HepG2 (cell line): ENCODE data around the gene GJB1. TPM values are rescaled to one million over a fixed set of nuclear protein-coding genes. Genes with fewer than 3 reads are reported as not detected.

ENCODE experiments used
- ATAC-seq: fragments of 200-7000 bp; cut with Tn5 transposase; 3 replicates; pipeline ENCODE4 v1.9.1; 2020; ENCODE audit warnings: mild to moderate bottlenecking, moderate library complexity
- BruUV-seq: library from RNA; stranded (reverse); fragments of 400-500 nt; replicated peaks from 2 replicates; lab custom pipeline; 2021; lab: Mats Ljungman, UMichigan
- CTCF ChIA-PET: fragments of 300-600 bp; formaldehyde crosslinking; extraction: SDS; loops from one replicate; lab custom pipeline; 2021; ENCODE audit warnings: low total read pairs, inconsistent platforms, low intra/inter-chr PET ratio; lab: Yijun Ruan, JAX
- POLR2A ChIA-PET: fragments of 350-600 bp; sonication (Branson Sonifier 250); formaldehyde crosslinking; loops from one replicate; lab custom pipeline; 2020; ENCODE audit warnings: antibody characterized with exemption, inconsistent platforms; lab: Yijun Ruan, JAX
- DNase-seq: peaks from one replicate; pipeline ENCODE4 v3.0.0-alpha.2; 2015; ENCODE audit warnings: low spot score
- FAIRE-seq: peaks from 3 replicates; lab custom pipeline; 2011; peaks lifted over from hg19 to GRCh38; lab: Jason Lieb, UNC
- H2AFZ ChIP-seq: one replicate; pipeline ENCODE4 v1.6.1; 2011; ENCODE audit warnings: low read length, inconsistent platforms
- H3K27ac ChIP-seq: fragments of 300-600 bp; 3 replicates; pipeline ENCODE4 v1.8.0; 2011; ENCODE audit warnings: mixed run types, mild to moderate bottlenecking, mixed read lengths, low read length, inconsistent platforms; ENCODE audit not compliant: insufficient read depth; ENCODE audit errors: extremely low read length
- H3K27me3 ChIP-seq, 2 experiments: fragments of 200-600 bp in 1 of 2; 2 replicates in 1 of 2; 3 replicates in 1 of 2; pipeline versions ENCODE4 v1.6.0 to v1.8.0; 2011; ENCODE audit warnings: low read length in 2 of 2, mild to moderate bottlenecking in 2 of 2, moderate library complexity in 2 of 2, inconsistent platforms in 1 of 2; ENCODE audit not compliant: insufficient read depth in 2 of 2, control insufficient read depth in 1 of 2
- H3K36me3 ChIP-seq, 2 experiments: fragments of 200-600 bp in 1 of 2; replicated peaks in 1 of 2; 2 replicates in 1 of 2; 3 replicates in 1 of 2; pipeline versions ENCODE4 v1.5.1 to v1.8.0; 2011; ENCODE audit warnings: low read length in 2 of 2, inconsistent platforms in 1 of 2; ENCODE audit not compliant: insufficient read depth in 2 of 2, control insufficient read depth in 1 of 2
- H3K4me1 ChIP-seq: 2 replicates; pipeline ENCODE4 v1.5.1; 2012; ENCODE audit warnings: low read length, inconsistent platforms; ENCODE audit not compliant: insufficient read depth
- H3K4me2 ChIP-seq: 2 replicates; pipeline ENCODE4 v1.6.0; 2011; ENCODE audit warnings: low read depth, low read length, inconsistent platforms
- H3K4me3 ChIP-seq, 3 experiments: fragments of 200-600 bp in 1 of 3; sonication (generic), shearing (Covaris generic) in 1 of 3; replicated peaks in 1 of 3; 2 replicates each; pipeline ENCODE4 v1.5.1; 2011 to 2016; ENCODE audit warnings: low read length in 3 of 3, inconsistent platforms in 2 of 3, low read depth in 2 of 3, mild to moderate bottlenecking in 2 of 3, control low read depth in 1 of 3, mixed read lengths in 1 of 3; ENCODE audit not compliant: insufficient read depth in 1 of 3
- H3K79me2 ChIP-seq: one replicate; pipeline ENCODE4 v1.6.1; 2011; ENCODE audit warnings: low read length, inconsistent platforms; ENCODE audit not compliant: insufficient read depth
- H3K9ac ChIP-seq: 2 replicates; pipeline ENCODE4 v1.6.0; 2011; ENCODE audit warnings: mild to moderate bottlenecking, low read depth, low read length, inconsistent platforms; ENCODE audit not compliant: insufficient read depth
- H3K9me3 ChIP-seq: 2 replicates; pipeline ENCODE4 v1.5.1; 2012; ENCODE audit warnings: mild to moderate bottlenecking, low read length
- H4K20me1 ChIP-seq: 2 replicates; pipeline ENCODE4 v1.6.0; 2011; ENCODE audit warnings: inconsistent platforms, mild to moderate bottlenecking, low read length, moderate library complexity; ENCODE audit not compliant: insufficient read depth
- FOXK2 ChIP-seq: fragments of 450-650 bp; IDR thresholded peaks from 2 replicates; pipeline ENCODE4 v1.6.1; 2016
- GFI1 ChIP-seq: sonication (generic); formaldehyde crosslinking; IDR thresholded peaks from 2 replicates; pipeline ENCODE4 v1.5.0; 2020; ENCODE audit warnings: missing genetic modification reagents, mild to moderate bottlenecking, borderline replicate concordance
- RBM22 ChIP-seq: fragments of 200-400 bp; formaldehyde crosslinking; optimal IDR thresholded peaks from 2 replicates; pipeline ENCODE3; 2017; ENCODE audit warnings: mild to moderate bottlenecking, low read length, moderate library complexity
- SP1 ChIP-seq, 2 experiments: fragments of 450-650 bp in 1 of 2; sonication (generic) in 1 of 2; formaldehyde crosslinking in 1 of 2; IDR thresholded peaks; 2 replicates each; pipeline versions ENCODE4 v1.4.0 to v1.6.1; 2016 to 2020; ENCODE audit warnings: missing genetic modification reagents in 1 of 2
- SSRP1 ChIP-seq: IDR thresholded peaks from 2 replicates; pipeline ENCODE4 v1.6.1; 2016; ENCODE audit warnings: control low read depth
- YY1 ChIP-seq: IDR thresholded peaks from 2 replicates; pipeline ENCODE4 v1.6.1; 2011; ENCODE audit warnings: low read length, low read depth, moderate library complexity, mild to moderate bottlenecking; ENCODE audit not compliant: insufficient read depth, insufficient replicate concordance
- ZNF101 ChIP-seq: sonication (generic); formaldehyde crosslinking; IDR thresholded peaks from 2 replicates; pipeline ENCODE4 v1.4.0; 2020; ENCODE audit warnings: mild to moderate bottlenecking, low read depth, missing genetic modification reagents, borderline replicate concordance
- ZNF3 ChIP-seq: IDR thresholded peaks from 2 replicates; pipeline ENCODE4 v1.7.0; 2017; ENCODE audit warnings: inconsistent platforms
- ZNF629 ChIP-seq: sonication (generic); formaldehyde crosslinking; conservative IDR thresholded peaks from 2 replicates; pipeline ENCODE4 v1.5.0; 2020; ENCODE audit warnings: missing genetic modification reagents
- WGBS: methylation state at CpG from one replicate; pipeline ENCODE4 v1.1.6; 2017; ENCODE audit warnings: low lambda C conversion rate; 5-methylcytosine and 5-hydroxymethylcytosine counted together
- in situ Hi-C: cut with HindIII; loops from 2 replicates; pipeline ENCODE4 v1.10.0; 2017; ENCODE audit warnings: low pct_unique_long_range_greater_than_20kb; ENCODE audit not compliant: extremely low pct_ligation_motif_present
- intact Hi-C: fragments of 100-400 bp; cut with micrococcal nuclease; formaldehyde crosslinking; loops from one replicate; pipeline ENCODE4 v1.10.0; 2022; ENCODE audit not compliant: unreplicated experiment
- polyA plus RNA-seq, 8 experiments: library from polyadenylated mRNA; depleted of rRNA in 3 of 8; stranded (reverse) in 7 of 8; unstranded in 1 of 8; fragments of >200 nt; fragmentation: Illumina TruSeq in 4 of 8; extraction: Trizol in 4 of 8; gene quantifications; 2 replicates each; pipeline versions ENCODE4 v1.2.1 to v1.2.3, GENCODE V29; 2011 to 2016; ENCODE audit warnings: low read depth in 4 of 8, missing spikeins in 1 of 8, mixed read lengths in 1 of 8; ENCODE audit not compliant: insufficient read depth in 1 of 8
- total RNA-seq, 5 experiments: library from RNA; depleted of rRNA; stranded (reverse); fragments of >200 nt; fragmentation: Illumina TruSeq; extraction: Trizol; gene quantifications; 2 replicates each; pipeline ENCODE4 v1.2.3, GENCODE V29; 2016; ENCODE audit warnings: low read depth in 1 of 5
- TF ChIP-seq, protein P1 (sequence below): sonication (generic); formaldehyde crosslinking; IDR thresholded peaks from 2 replicates; pipeline ENCODE4 v1.4.0; 2020; ENCODE audit warnings: missing genetic modification reagents
- TF ChIP-seq, protein P2 (sequence below): sonication (generic); formaldehyde crosslinking; IDR thresholded peaks from 2 replicates; pipeline ENCODE4 v1.5.0; 2020; ENCODE audit warnings: missing genetic modification reagents
- TF ChIP-seq, protein P3 (sequence below), 2 experiments: sonication (generic) in 1 of 2; formaldehyde crosslinking in 1 of 2; IDR thresholded peaks; 2 replicates each; pipeline versions ENCODE4 v1.5.1 to v1.6.1; 2011 to 2020; ENCODE audit warnings: borderline replicate concordance in 1 of 2, low read depth in 1 of 2, low read length in 1 of 2, mild to moderate bottlenecking in 1 of 2, missing genetic modification reagents in 1 of 2, moderate library complexity in 1 of 2
- TF ChIP-seq, protein P4 (sequence below): sonication (generic); formaldehyde crosslinking; IDR thresholded peaks from 2 replicates; pipeline ENCODE4 v1.4.0; 2020; ENCODE audit warnings: mild to moderate bottlenecking, missing genetic modification reagents, borderline replicate concordance

Gene GJB1
- total and polyA plus RNA-seq, 2 of the 13 experiments (the other 11 are each of a cell fraction or from before 2014, with no cell fraction given): 111 to 161 TPM

DNA sequence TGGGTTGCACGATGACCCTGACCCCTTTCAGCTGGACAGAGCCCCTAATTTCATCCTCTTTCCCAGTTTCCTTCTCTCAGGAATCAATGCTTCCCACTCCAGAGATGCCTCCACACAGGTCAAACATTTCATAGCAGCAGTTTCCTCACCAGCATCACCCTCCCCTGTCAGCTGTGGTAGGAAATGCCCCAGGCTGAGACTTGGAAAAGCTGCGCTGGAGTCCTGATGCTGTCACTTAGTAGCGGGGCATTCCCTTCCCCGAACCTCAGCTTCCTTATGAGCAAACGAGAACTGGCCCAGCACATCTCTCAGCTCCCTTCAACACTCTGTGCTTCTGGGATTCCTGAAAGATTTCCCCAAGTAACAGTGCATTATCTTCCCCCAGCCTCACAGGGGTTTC is 2.7 kb downstream of the GJB1 start (continued):
- TF ChIP-seq ZNF3 (CRISPR knock-in tag): no peak
- TF ChIP-seq, protein P1, sequence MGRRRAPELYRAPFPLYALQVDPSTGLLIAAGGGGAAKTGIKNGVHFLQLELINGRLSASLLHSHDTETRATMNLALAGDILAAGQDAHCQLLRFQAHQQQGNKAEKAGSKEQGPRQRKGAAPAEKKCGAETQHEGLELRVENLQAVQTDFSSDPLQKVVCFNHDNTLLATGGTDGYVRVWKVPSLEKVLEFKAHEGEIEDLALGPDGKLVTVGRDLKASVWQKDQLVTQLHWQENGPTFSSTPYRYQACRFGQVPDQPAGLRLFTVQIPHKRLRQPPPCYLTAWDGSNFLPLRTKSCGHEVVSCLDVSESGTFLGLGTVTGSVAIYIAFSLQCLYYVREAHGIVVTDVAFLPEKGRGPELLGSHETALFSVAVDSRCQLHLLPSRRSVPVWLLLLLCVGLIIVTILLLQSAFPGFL: no peak
- TF ChIP-seq GFI1 (CRISPR knock-in tag): no peak
- TF ChIP-seq SP1 (IDR thresholded peaks at IDR 0.05): no peak
- no peak for TF ChIP-seq SP1 (CRISPR knock-in tag; IDR thresholded peaks at IDR 0.05)
- TF ChIP-seq FOXK2: no peak

DNA sequence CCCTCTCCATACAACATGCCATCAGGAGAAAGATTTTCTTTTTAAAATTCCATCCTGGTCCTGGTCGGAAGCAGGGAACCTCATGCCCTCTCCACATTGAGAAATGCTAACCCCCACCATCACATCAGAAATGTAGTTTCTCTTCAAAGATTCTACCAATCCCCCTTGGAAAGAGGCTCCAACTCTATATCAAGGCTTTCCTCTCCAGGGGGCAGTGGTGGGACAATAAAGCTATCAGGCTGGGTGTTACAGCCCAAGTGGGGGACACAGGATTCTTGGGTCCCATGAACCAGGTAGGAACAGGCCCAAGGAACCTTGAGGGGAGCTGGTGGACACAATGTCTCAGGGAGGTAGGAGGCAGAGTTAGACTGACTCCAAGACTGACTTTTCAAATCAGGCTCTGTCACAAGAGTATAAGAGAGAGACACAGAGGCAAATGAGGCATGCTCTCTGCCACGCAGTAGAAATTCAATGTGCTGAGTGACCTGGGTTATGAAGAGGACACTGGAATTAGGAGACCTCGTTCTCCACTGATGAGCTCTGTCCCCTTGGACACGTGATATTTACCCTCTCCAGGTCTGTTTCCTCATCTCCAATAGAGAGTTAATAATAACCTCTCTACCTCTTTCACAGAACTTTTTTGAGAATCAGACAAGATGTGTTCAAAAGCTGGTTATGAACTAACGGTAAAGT is 4.5 kb downstream of the GJB1 start:
- peaks cover 3% of the 10 kb centered on the region for H3K79me2 ChIP-seq
- ChIA-PET POLR2A (interaction anchor here (0.9 to 6.0 kb wide), 13 partner anchors 10 to 305 kb away, joined by 3 to 140 read pairs (median 6); partner anchors contain the start of genes ITGB1BP2, NONO, OGT and TAF1), CTCF (no interaction called here)
- H4K20me1 ChIP-seq: no peaks in the 10 kb centered on the region
- H3K9me3 ChIP-seq: no peaks in the 10 kb centered on the region
- peak overlapping the region; percentile 100 for H3K27ac ChIP-seq
- H2AFZ ChIP-seq: no peak overlapping the region
- 7% methylated on average over 5 of the region's 5 CpGs for WGBS
- no peaks in the 10 kb centered on the region for H3K27me3 ChIP-seq
- peak overlapping the region in 2 of 3 experiments; percentile 19 to 50; a peak in 3 of 6 replicates for H3K4me3 ChIP-seq
- in situ Hi-C loops (loop anchor here (10.0 kb wide), 1 partner anchor 57 kb away; the partner anchor contains the start of gene NONO), intact Hi-C loops (loop anchor here (5.0 kb wide), 1 partner anchor 55 kb away; the partner anchor contains the start of gene NONO)
- peak overlapping the region; percentile 88 for H3K4me2 ChIP-seq
- DNase-seq (peak; percentile 76), ATAC-seq (peak; percentile 68), FAIRE-seq (peak; percentile 43)
- H3K9ac ChIP-seq: peak overlapping the region; percentile 82
- BruUV-seq: TSS peak; percentile 96
- H3K36me3 ChIP-seq: no peaks in the 10 kb centered on the region
- H3K4me1 ChIP-seq: peaks cover 92% of the 10 kb centered on the region
- TF ChIP-seq, protein P2, sequence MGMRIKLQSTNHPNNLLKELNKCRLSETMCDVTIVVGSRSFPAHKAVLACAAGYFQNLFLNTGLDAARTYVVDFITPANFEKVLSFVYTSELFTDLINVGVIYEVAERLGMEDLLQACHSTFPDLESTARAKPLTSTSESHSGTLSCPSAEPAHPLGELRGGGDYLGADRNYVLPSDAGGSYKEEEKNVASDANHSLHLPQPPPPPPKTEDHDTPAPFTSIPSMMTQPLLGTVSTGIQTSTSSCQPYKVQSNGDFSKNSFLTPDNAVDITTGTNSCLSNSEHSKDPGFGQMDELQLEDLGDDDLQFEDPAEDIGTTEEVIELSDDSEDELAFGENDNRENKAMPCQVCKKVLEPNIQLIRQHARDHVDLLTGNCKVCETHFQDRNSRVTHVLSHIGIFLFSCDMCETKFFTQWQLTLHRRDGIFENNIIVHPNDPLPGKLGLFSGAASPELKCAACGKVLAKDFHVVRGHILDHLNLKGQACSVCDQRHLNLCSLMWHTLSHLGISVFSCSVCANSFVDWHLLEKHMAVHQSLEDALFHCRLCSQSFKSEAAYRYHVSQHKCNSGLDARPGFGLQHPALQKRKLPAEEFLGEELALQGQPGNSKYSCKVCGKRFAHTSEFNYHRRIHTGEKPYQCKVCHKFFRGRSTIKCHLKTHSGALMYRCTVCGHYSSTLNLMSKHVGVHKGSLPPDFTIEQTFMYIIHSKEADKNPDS (CRISPR knock-in tag): no peak
- TF ChIP-seq, protein P3, sequence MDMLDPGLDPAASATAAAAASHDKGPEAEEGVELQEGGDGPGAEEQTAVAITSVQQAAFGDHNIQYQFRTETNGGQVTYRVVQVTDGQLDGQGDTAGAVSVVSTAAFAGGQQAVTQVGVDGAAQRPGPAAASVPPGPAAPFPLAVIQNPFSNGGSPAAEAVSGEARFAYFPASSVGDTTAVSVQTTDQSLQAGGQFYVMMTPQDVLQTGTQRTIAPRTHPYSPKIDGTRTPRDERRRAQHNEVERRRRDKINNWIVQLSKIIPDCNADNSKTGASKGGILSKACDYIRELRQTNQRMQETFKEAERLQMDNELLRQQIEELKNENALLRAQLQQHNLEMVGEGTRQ (IDR thresholded peaks at IDR 0.05; ENCODE audit: low read depth, low read length): peak; percentile 68
- TF ChIP-seq, protein P3 (CRISPR knock-in tag; IDR thresholded peaks at IDR 0.05; ENCODE audit: borderline replicate concordance): peak; percentile 77; the same call in 1 of the 2 replicates
- TF ChIP-seq ZNF101 (CRISPR knock-in tag) (no peak), RBM22 (peak; percentile 25), YY1 (no peak), ZNF629 (no peak), SSRP1 (CRISPR knock-in tag) (peak; percentile 25; the same call in 1 of the 2 replicates)
- TF ChIP-seq, protein P4, sequence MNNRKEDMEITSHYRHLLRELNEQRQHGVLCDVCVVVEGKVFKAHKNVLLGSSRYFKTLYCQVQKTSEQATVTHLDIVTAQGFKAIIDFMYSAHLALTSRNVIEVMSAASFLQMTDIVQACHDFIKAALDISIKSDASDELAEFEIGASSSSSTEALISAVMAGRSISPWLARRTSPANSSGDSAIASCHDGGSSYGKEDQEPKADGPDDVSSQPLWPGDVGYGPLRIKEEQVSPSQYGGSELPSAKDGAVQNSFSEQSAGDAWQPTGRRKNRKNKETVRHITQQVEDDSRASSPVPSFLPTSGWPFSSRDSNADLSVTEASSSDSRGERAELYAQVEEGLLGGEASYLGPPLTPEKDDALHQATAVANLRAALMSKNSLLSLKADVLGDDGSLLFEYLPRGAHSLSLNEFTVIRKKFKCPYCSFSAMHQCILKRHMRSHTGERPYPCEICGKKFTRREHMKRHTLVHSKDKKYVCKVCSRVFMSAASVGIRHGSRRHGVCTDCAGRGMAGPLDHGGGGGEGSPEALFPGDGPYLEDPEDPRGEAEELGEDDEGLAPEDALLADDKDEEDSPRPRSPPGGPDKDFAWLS (CRISPR knock-in tag): no peak
